Rectal smooth muscle tissue (tissue), 1 donor: Measurements from ENCODE around the gene GREM1.

Experiments used
- H3K27ac ChIP-seq: one replicate; pipeline ENCODE4 v1.7.0; 2013; ENCODE audit warnings: low read depth, low read length, inconsistent platforms
- H3K27me3 ChIP-seq: one replicate; pipeline ENCODE4 v1.7.0; 2013; ENCODE audit warnings: low read length; ENCODE audit not compliant: control insufficient read depth, insufficient read depth
- H3K36me3 ChIP-seq: one replicate; pipeline ENCODE4 v1.7.0; 2013; ENCODE audit warnings: low read length; ENCODE audit not compliant: control insufficient read depth, insufficient read depth
- H3K4me1 ChIP-seq: one replicate; pipeline ENCODE4 v1.7.0; 2013; ENCODE audit warnings: low read length; ENCODE audit not compliant: control insufficient read depth, insufficient read depth
- H3K4me3 ChIP-seq: one replicate; pipeline ENCODE4 v1.7.0; 2013; ENCODE audit warnings: low read length
- H3K9ac ChIP-seq: one replicate; pipeline ENCODE4 v1.7.0; 2013; ENCODE audit warnings: low read length

Gene GREM1

GRCh38 chr15:32701863-32702262 lies 15.9 kb upstream of the GREM1 start:
- Histone ChIP-seq H3K27me3 (no peaks in the 10 kb centered on the region), H3K4me1 (no peaks in the 10 kb centered on the region), H3K36me3 (no peaks in the 10 kb centered on the region), H3K4me3 (no peak overlapping the region), H3K27ac (no peak overlapping the region), H3K9ac (no peak overlapping the region)

DNA sequence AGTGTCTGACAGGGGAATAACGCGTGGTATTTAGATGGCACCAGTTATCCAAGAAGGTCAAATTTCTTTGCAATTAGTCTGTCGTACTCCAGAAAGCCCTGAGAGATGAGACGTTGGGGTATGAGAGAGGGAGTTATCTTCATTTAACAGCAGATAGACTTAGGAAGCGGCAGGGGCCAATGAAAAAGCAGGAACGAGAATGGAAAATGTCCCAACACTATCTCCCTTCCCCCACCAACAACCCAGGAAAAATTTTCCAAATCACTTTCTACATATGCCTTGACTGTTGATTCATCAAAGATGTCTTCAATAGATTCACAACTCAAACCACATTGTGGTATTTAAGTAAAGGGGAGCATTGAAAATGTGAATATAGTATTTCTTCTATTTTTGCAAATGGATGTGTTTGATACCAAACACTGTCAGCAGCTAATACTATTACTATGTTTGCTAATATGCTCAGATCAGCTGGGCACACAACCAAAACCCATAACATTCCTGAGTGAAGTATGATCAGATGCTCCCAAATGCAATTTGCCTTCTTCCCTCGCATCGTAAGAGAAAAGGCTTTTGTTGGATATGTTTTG lies 13.3 kb upstream of the GREM1 start:
- no peak overlapping the region for H3K4me3 ChIP-seq
- no peak overlapping the region for H3K27ac ChIP-seq
- H3K27me3 ChIP-seq, result no peaks in the 10 kb centered on the region

GRCh38 chr15:32705446-32705845 lies 12.4 kb upstream of the GREM1 start:
- Histone ChIP-seq H3K4me1 (no peaks in the 10 kb centered on the region), H3K36me3 (no peaks in the 10 kb centered on the region), H3K27me3 (no peaks in the 10 kb centered on the region), H3K27ac (no peak overlapping the region), H3K9ac (no peak overlapping the region), H3K4me3 (no peak overlapping the region)

More for the DNA sequence above, 13.3 kb upstream of the GREM1 start:
- no peaks in the 10 kb centered on the region for H3K4me1 ChIP-seq
- H3K9ac ChIP-seq, result no peak overlapping the region
- no peaks in the 10 kb centered on the region for H3K36me3 ChIP-seq

DNA sequence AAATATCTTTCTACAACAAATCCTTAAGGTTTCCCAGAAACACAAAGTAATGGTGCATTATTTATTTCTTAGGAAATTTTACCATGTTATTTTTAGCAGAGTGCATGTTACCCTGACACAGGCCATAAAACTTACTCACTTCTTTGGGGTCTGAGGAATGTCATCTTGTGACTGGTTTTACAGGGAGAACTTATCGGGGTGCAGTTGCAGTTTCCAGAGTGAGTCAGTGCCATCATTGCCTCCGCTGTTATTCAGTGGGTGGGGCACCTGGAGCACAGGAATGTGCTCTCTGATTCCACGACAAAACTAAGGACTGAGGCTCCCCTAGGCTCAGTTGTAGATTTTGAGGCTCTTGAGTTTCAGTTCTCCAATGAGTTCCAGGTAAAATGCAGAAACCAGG lies 11.1 kb upstream of the GREM1 start:
- Histone ChIP-seq H3K27ac (no peak overlapping the region), H3K36me3 (no peaks in the 10 kb centered on the region), H3K4me1 (no peaks in the 10 kb centered on the region), H3K4me3 (no peak overlapping the region), H3K9ac (no peak overlapping the region), H3K27me3 (no peaks in the 10 kb centered on the region)

DNA sequence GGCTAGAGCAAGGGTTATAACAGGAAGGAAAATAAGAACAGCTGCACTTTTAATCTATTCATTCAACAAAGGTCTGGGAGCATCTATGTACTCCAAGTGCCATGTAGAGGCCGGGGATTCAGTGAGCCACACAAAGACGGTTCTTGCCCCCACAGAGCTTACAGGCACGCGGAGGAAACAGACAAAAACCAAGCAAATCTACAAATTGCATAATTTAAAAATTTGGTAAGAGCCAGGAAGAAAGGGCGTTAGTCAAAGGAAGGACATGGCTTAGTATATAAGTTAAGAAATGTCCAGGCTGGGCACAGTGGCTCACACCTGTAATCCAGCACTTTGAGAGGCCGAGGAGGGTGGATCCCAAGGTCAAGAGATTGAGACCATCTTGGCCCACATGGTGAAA lies 10.4 kb upstream of the GREM1 start:
- no peak overlapping the region for H3K27ac ChIP-seq
- H3K4me1 ChIP-seq, result no peaks in the 10 kb centered on the region
- H3K9ac ChIP-seq, result no peak overlapping the region
- no peaks in the 10 kb centered on the region for H3K36me3 ChIP-seq
- no peaks in the 10 kb centered on the region for H3K27me3 ChIP-seq
- H3K4me3 ChIP-seq, result no peak overlapping the region

- Histone ChIP-seq H3K27me3 (no peaks in the 10 kb centered on the region), H3K9ac (no peak overlapping the region), H3K4me1 (no peaks in the 10 kb centered on the region), H3K27ac (no peak overlapping the region), H3K36me3 (no peaks in the 10 kb centered on the region), H3K4me3 (no peak overlapping the region)
Observed at GRCh38 chr15:32709295-32710033, 8.3 kb upstream of the GREM1 start.

GRCh38 chr15:32715276-32715675 lies 2.5 kb upstream of the GREM1 start:
- H3K27me3 ChIP-seq, result peaks cover 18% of the 10 kb centered on the region
- no peak overlapping the region for H3K9ac ChIP-seq
- no peak overlapping the region for H3K27ac ChIP-seq
- H3K4me3 ChIP-seq, result no peak overlapping the region
- H3K4me1 ChIP-seq, result no peaks in the 10 kb centered on the region
- no peaks in the 10 kb centered on the region for H3K36me3 ChIP-seq

DNA sequence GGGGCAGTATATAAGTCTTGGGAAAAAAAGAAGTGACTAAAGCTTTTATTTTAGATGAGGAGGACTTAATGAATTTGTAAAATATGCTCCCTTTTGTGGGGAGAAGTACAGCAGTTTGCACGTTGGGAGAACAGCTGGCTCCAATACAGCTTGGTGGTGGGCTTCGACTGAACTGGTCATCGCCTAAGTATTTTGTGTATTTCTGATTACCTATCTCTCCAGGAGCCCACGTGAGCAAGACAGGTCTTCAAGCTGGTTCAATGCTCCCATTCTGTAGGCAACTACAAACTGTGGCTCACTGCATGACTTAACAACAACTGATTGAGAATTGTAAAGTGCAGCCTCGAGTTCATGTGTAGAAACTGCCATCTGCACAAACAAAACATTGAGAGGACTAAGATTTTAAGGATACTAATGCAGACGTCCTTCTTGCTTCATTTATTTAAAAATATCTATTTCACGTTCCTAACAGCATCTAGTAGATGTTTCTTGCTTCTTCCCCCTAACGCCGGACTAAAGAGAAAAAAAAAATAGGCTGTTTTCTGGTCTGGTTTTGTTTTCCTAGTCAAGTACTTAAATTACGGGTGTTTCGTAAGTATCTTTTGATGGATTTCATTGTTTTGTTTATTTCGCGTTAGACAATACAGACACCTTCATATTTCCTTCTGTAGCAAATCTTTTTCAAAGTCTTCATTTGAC lies 1.4 kb upstream of the GREM1 start:
- H3K4me3 ChIP-seq, result no peak overlapping the region
- H3K36me3 ChIP-seq, result no peaks in the 10 kb centered on the region
- H3K27ac ChIP-seq, result no peak overlapping the region
- H3K4me1 ChIP-seq, result no peaks in the 10 kb centered on the region
- no peak overlapping the region for H3K9ac ChIP-seq
- H3K27me3 ChIP-seq, result peaks cover 18% of the 10 kb centered on the region

- Histone ChIP-seq H3K4me3 (peak overlapping the region; percentile 55), H3K4me1 (no peaks in the 10 kb centered on the region), H3K9ac (no peak overlapping the region), H3K27ac (peak overlapping the region; percentile 65), H3K36me3 (no peaks in the 10 kb centered on the region), H3K27me3 (peaks cover 18% of the 10 kb centered on the region)
Observed at GRCh38 chr15:32716915-32717425, 834 bp upstream of the GREM1 start.

DNA sequence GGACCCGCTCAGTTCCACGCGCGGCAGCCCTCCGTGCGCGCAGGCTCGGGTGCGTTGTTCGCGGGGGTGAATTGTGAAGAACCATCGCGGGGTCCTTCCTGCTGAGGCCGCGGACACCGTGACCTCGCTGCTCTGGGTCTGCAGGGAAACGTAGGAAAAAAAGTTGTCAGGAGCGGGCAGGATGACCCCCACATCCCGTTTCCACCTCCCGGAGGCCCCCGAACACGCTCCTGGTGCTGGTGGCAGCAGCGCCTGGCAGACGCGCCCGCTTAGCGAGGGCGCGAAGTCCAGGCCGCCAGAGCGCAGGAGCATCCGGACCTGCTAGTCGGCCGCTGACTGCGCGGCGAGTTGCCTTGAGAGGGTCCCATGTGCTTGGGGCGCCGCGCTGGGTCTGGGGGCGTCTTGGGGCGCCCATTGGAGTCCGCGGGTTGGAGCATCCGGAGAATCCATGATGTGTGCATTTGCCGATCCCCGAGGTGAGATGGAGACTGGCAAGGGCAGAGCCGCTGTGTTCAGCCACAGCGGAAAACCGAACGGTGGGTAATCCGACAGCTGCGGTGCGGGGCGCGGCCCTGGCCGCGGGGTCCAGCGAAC lies 520 bp downstream of the GREM1 start:
- no peaks in the 10 kb centered on the region for H3K36me3 ChIP-seq
- peak overlapping the region; percentile 63 for H3K4me3 ChIP-seq
- no peaks in the 10 kb centered on the region for H3K4me1 ChIP-seq
- H3K9ac ChIP-seq, result no peak overlapping the region
- peaks cover 18% of the 10 kb centered on the region for H3K27me3 ChIP-seq
- H3K27ac ChIP-seq, result peak overlapping the region; percentile 23

- H3K4me3 ChIP-seq, result peak overlapping the region; percentile 63
- H3K27ac ChIP-seq, result no peak overlapping the region
- H3K36me3 ChIP-seq, result no peaks in the 10 kb centered on the region
- no peaks in the 10 kb centered on the region for H3K4me1 ChIP-seq
- H3K27me3 ChIP-seq, result peaks cover 18% of the 10 kb centered on the region
- no peak overlapping the region for H3K9ac ChIP-seq
Observed at GRCh38 chr15:32718821-32719716, 1.3 kb downstream of the GREM1 start.
